Upper lobe of right lung (tissue), 1 donor: Measurements from ENCODE around the gene FGGY. TPM values are rescaled to one million over a fixed set of nuclear protein-coding genes. Genes with fewer than 3 reads are reported as not detected.
"Not testable (repeated sequence)": the region's sequence is repeated elsewhere in the genome, so short reads cannot be mapped to it uniquely, and the experiment has no call there.

Experiments
- ATAC-seq: fragments of 200-7000 bp; cut with Tn5 transposase; one replicate; pipeline ENCODE4 v1.9.1; 2020; ENCODE audit warnings: mild to moderate bottlenecking, moderate library complexity
- DNase-seq: peaks from one replicate; pipeline ENCODE4 v3.0.0-alpha.2; 2020
- H3K27ac ChIP-seq: fragments of 200-600 bp; one replicate; pipeline ENCODE4 v1.8.0; 2022
- H3K27me3 ChIP-seq: fragments of 200-600 bp; one replicate; pipeline ENCODE4 v1.8.0; 2022; ENCODE audit warnings: mild to moderate bottlenecking
- H3K36me3 ChIP-seq: fragments of 200-600 bp; one replicate; pipeline ENCODE4 v1.8.0; 2022
- H3K4me1 ChIP-seq: fragments of 200-600 bp; one replicate; pipeline ENCODE4 v1.8.0; 2022
- H3K4me3 ChIP-seq: fragments of 200-600 bp; one replicate; pipeline ENCODE4 v1.8.0; 2022; ENCODE audit warnings: mild to moderate bottlenecking
- H3K9me3 ChIP-seq: fragments of 200-600 bp; one replicate; pipeline ENCODE4 v1.8.0; 2022
- CTCF ChIP-seq: fragments of 200-600 bp; IDR thresholded peaks from one replicate; pipeline ENCODE4 v1.8.0; 2022; ENCODE audit warnings: antibody characterized with exemption
- intact Hi-C: fragments of 100-400 bp; cut with DNase I; formaldehyde crosslinking; loops from one replicate; pipeline ENCODE4 v1.11.0; 2022
- total RNA-seq: library from RNA; stranded (reverse); fragmentation: NEBNext Ultra II Directional; extraction: Animal tissue kit (Norgen Biotek cat#: 25700); gene quantifications from one replicate; pipeline ENCODE4 v1.2.1, GENCODE V29; 2021
- donor health status: DM: no; HTN: yes; CAD: no; lungs with severe emphysema.

Gene FGGY
- total RNA-seq, 1 donor from 2014 or later = 39.2 TPM

- Histone ChIP-seq H3K9me3 (no peaks in the 10 kb centered on the region), H3K4me1 (no peaks in the 10 kb centered on the region), H3K4me3 (no peak overlapping the region), H3K27me3 (no peaks in the 10 kb centered on the region), H3K36me3 (no peaks in the 10 kb centered on the region), H3K27ac (no peak overlapping the region)
- DNase-seq = no peak
- no peak for TF ChIP-seq CTCF
- no peak for ATAC-seq
- intact Hi-C loops = no loop called here
Observed at GRCh38 chr1:59605761-59606160, 308.9 kb downstream of the FGGY start.

GRCh38 chr1:59609245-59609644 is 312.4 kb downstream of the FGGY start:
- ATAC-seq = no peak
- intact Hi-C loops = no loop called here

GRCh38 chr1:59610499-59610898 is 313.6 kb downstream of the FGGY start:
- H3K27ac ChIP-seq, H3K4me1 ChIP-seq, DNase-seq, H3K4me3 ChIP-seq, ATAC-seq, H3K9me3 ChIP-seq, H3K27me3 ChIP-seq, H3K36me3 ChIP-seq, intact Hi-C loops: not testable (repeated sequence)

More at GRCh38 chr1:59609245-59609644, 312.4 kb downstream of the FGGY start:
- no peak for TF ChIP-seq CTCF
- H3K27ac ChIP-seq = no peak overlapping the region
- no peaks in the 10 kb centered on the region for H3K9me3 ChIP-seq
- H3K4me3 ChIP-seq = no peak overlapping the region
- no peak for DNase-seq
- no peaks in the 10 kb centered on the region for H3K36me3 ChIP-seq
- H3K27me3 ChIP-seq = no peaks in the 10 kb centered on the region
- no peaks in the 10 kb centered on the region for H3K4me1 ChIP-seq

- no peak for TF ChIP-seq CTCF
- Histone ChIP-seq H3K36me3 (no peaks in the 10 kb centered on the region), H3K27me3 (no peaks in the 10 kb centered on the region), H3K4me3 (no peak overlapping the region), H3K4me1 (no peaks in the 10 kb centered on the region), H3K9me3 (no peaks in the 10 kb centered on the region), H3K27ac (no peak overlapping the region)
- DNase-seq (no peak), ATAC-seq (no peak)
- intact Hi-C loops = no loop called here
Observed at GRCh38 chr1:59617434-59617833, 320.5 kb downstream of the FGGY start.

GRCh38 chr1:59619557-59619956 is 322.7 kb downstream of the FGGY start:
- no peak for TF ChIP-seq CTCF
- Histone ChIP-seq H3K27ac (no peak overlapping the region), H3K9me3 (no peaks in the 10 kb centered on the region), H3K4me3 (no peak overlapping the region), H3K4me1 (no peaks in the 10 kb centered on the region), H3K27me3 (no peaks in the 10 kb centered on the region), H3K36me3 (no peaks in the 10 kb centered on the region)
- no peak for DNase-seq
- intact Hi-C loops = no loop called here
- ATAC-seq = no peak

DNA sequence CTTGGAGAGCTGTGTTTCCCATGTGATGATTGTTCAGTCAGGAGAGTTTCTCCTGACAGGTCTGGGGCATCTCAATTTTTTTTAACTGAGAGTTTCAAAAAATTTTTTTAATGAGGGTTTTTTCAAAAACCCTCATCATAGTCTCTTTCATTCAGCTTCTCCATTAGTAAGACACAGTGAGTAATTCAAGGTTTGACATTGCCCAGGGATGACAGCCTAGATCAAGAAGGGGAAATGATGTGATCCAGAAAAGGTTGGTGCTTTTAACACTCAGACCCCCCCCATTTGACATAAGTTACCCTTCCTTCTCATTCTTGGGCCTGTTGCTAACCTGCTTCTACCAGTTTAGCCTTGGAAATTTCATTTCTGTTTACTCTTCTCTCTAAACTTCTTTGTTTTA is 328.5 kb downstream of the FGGY start:
- Histone ChIP-seq H3K4me1 (no peaks in the 10 kb centered on the region), H3K36me3 (no peaks in the 10 kb centered on the region), H3K27me3 (no peaks in the 10 kb centered on the region), H3K4me3 (no peak overlapping the region), H3K9me3 (no peaks in the 10 kb centered on the region), H3K27ac (no peak overlapping the region)
- DNase-seq (no peak), ATAC-seq (no peak)
- TF ChIP-seq CTCF = no peak
- intact Hi-C loops = no loop called here
